Activated CD4-positive, alpha-beta T cell treated with anti-CD3 and anti-CD28 coated beads, Interleukin-10, Interleukin-2, amounts not matched to agents 100 ng/mL and 50 ng/mL, durations not matched to agents 16 hours and 8 hours (primary cell): ENCODE data around the gene KIAA1328.

Experiments
- DNase-seq: peaks from one replicate; pipeline ENCODE4 v3.0.0-alpha.2; 2020

The KIAA1328 gene

GRCh38 chr18:37231251-37231650 lies 402.3 kb downstream of the KIAA1328 start:
- no peak for DNase-seq

GRCh38 chr18:37235583-37235982 lies 406.7 kb downstream of the KIAA1328 start:
- DNase-seq = no peak

- DNase-seq = no peak
Measured at GRCh38 chr18:37238282-37239108, 409.6 kb downstream of the KIAA1328 start.

GRCh38 chr18:37242091-37242490 lies 413.2 kb downstream of the KIAA1328 start:
- no peak for DNase-seq

GRCh38 chr18:37242826-37243560 lies 414.1 kb downstream of the KIAA1328 start:
- no peak for DNase-seq

GRCh38 chr18:37243741-37244140 lies 414.8 kb downstream of the KIAA1328 start:
- no peak for DNase-seq

- no peak for DNase-seq
Measured at GRCh38 chr18:37244618-37245017, 415.7 kb downstream of the KIAA1328 start.

- no peak for DNase-seq
Measured at GRCh38 chr18:37246779-37247340, 417.9 kb downstream of the KIAA1328 start.

GRCh38 chr18:37247497-37248161 lies 418.7 kb downstream of the KIAA1328 start:
- no peak for DNase-seq

GRCh38 chr18:37248281-37248680 lies 419.4 kb downstream of the KIAA1328 start:
- no peak for DNase-seq

- no peak for DNase-seq
Measured at GRCh38 chr18:37249171-37249886, 420.4 kb downstream of the KIAA1328 start.

GRCh38 chr18:37249895-37250618 lies 421.1 kb downstream of the KIAA1328 start:
- no peak for DNase-seq

- no peak for DNase-seq
Measured at GRCh38 chr18:37251679-37252078, 422.8 kb downstream of the KIAA1328 start.

- DNase-seq = no peak
Measured at GRCh38 chr18:37252342-37252741, 423.4 kb downstream of the KIAA1328 start.

- no peak for DNase-seq
Measured at GRCh38 chr18:37252854-37253393, 424.0 kb downstream of the KIAA1328 start.

GRCh38 chr18:37253394-37254235 lies 424.7 kb downstream of the KIAA1328 start:
- DNase-seq = no peak

GRCh38 chr18:37254236-37254754 lies 425.4 kb downstream of the KIAA1328 start:
- no peak for DNase-seq

GRCh38 chr18:37254973-37255372 lies 426.0 kb downstream of the KIAA1328 start:
- DNase-seq = no peak

GRCh38 chr18:37258131-37258530 lies 429.2 kb downstream of the KIAA1328 start:
- DNase-seq = no peak

- DNase-seq = no peak
Measured at GRCh38 chr18:37258819-37259218, 429.9 kb downstream of the KIAA1328 start.
